NCI-H146 treated with DMSO at 0.1 percent for 48 hours (cell line): Measurements from ENCODE around the gene OR5K3.

Experiments
- DNase-seq: peaks from one replicate; lab custom pipeline; 2025; ENCODE audit not compliant: unreplicated experiment; lab: John Stamatoyannopoulos, UW

The OR5K3 gene

GRCh38 chr3:98432575-98432974 lies 42.1 kb downstream of the OR5K3 start:
- DNase-seq, result no peak

GRCh38 chr3:98433764-98434163 lies 43.3 kb downstream of the OR5K3 start:
- DNase-seq, result no peak

- DNase-seq, result no peak
Measured at GRCh38 chr3:98434412-98434811, 43.9 kb downstream of the OR5K3 start.

DNA sequence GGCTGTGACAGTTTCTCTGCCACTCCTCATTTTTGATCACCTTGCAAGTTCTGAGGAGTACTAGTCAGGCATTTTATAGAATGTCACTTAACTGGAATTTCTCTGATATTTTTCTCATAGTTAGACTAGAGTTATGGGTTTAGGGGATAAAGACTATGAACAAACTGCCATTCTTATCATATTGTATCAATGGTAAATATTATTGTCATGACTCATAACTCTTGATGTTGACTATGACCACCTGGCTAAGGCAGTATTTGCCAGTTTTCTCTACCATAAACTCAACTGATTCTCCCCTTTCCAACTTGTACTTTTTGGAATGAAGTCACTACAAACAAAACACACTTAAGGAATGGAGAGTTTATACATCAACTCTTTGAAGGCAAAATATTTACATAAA lies 49.8 kb downstream of the OR5K3 start:
- no peak for DNase-seq
